A673 (cell line): ENCODE measurements around the gene RASAL2. TPM values are rescaled to one million over a fixed set of nuclear protein-coding genes. Genes with fewer than 3 reads are reported as not detected.

ENCODE experiments used
- BruUV-seq: library from RNA; stranded (reverse); fragments of 400-500 nt; replicated peaks from 2 replicates; lab custom pipeline; 2021; lab: Mats Ljungman, UMichigan
- CTCF ChIA-PET: fragments of 300-600 bp; sonication (Branson Sonifier 250); formaldehyde crosslinking; loops from one replicate; lab custom pipeline; 2022; ENCODE audit warnings: antibody characterized with exemption; lab: Charles Lee
- POLR2A ChIA-PET: fragments of 300-600 bp; sonication (Branson Sonifier 250); formaldehyde crosslinking; loops from one replicate; lab custom pipeline; 2022; ENCODE audit warnings: antibody characterized with exemption; ENCODE audit not compliant: low non-redundant PET; lab: Charles Lee
- DNase-seq: peaks from one replicate; pipeline ENCODE4 v3.0.0-alpha.2; 2015; ENCODE audit warnings: low spot score
- H3K27ac ChIP-seq: fragments of 200-600 bp; sonication (generic); 2 replicates; pipeline ENCODE4 v1.5.1; 2016; ENCODE audit warnings: mixed run types, low read depth, mild to moderate bottlenecking, mixed read lengths, antibody characterized with exemption, low read length; ENCODE audit not compliant: poor library complexity, severe bottlenecking
- H3K27me3 ChIP-seq: fragments of 200-600 bp; sonication (generic); replicated peaks from 2 replicates; pipeline ENCODE4 v1.6.1; 2017; ENCODE audit warnings: mixed run types, low read depth, mild to moderate bottlenecking, mixed read lengths, antibody characterized with exemption, low read length; ENCODE audit not compliant: insufficient read depth, poor library complexity
- H3K36me3 ChIP-seq: fragments of 200-600 bp; sonication (generic); 2 replicates; pipeline ENCODE4 v1.6.1; 2016; ENCODE audit warnings: mixed run types, mild to moderate bottlenecking, mixed read lengths, antibody characterized with exemption, low read length; ENCODE audit not compliant: insufficient read depth, poor library complexity, severe bottlenecking
- H3K4me1 ChIP-seq: fragments of 200-600 bp; sonication (generic); 2 replicates; pipeline ENCODE4 v1.6.1; 2017; ENCODE audit warnings: mixed run types, mild to moderate bottlenecking, mixed read lengths, antibody characterized with exemption, low read length; ENCODE audit not compliant: insufficient read depth, poor library complexity, severe bottlenecking
- H3K4me3 ChIP-seq: fragments of 200-600 bp; sonication (generic); 2 replicates; pipeline ENCODE4 v1.5.1; 2016; ENCODE audit warnings: low read depth, mixed run types, mild to moderate bottlenecking, mixed read lengths, low read length; ENCODE audit not compliant: poor library complexity, severe bottlenecking
- H3K9me3 ChIP-seq: fragments of 200-600 bp; sonication (generic); 2 replicates; pipeline ENCODE4 v1.6.1; 2016; ENCODE audit warnings: mixed run types, low read depth, mild to moderate bottlenecking, mixed read lengths, antibody characterized with exemption, low read length; ENCODE audit not compliant: poor library complexity, severe bottlenecking
- EZH2 ChIP-seq: fragments of 200-600 bp; sonication (generic); IDR thresholded peaks from 2 replicates; pipeline ENCODE4 v1.6.1; 2017; ENCODE audit warnings: borderline replicate concordance, low read depth, mild to moderate bottlenecking, mixed read lengths, antibody characterized with exemption, low read length; ENCODE audit not compliant: poor library complexity, severe bottlenecking
- intact Hi-C: fragments of 100-400 bp; cut with micrococcal nuclease; formaldehyde crosslinking; loops from one replicate; pipeline ENCODE4 v1.10.0; 2022; ENCODE audit not compliant: unreplicated experiment
- total RNA-seq: library from RNA; stranded (reverse); gene quantifications from 2 replicates; pipeline ENCODE4 v1.2.3, GENCODE V29; 2021
- TF ChIP-seq, protein P1 (sequence below): fragments of 300-800, 200-600 bp; sonication (generic); conservative IDR thresholded peaks from 2 replicates; pipeline ENCODE4 v1.5.1; 2017; ENCODE audit warnings: low read depth, mild to moderate bottlenecking, antibody characterized with exemption, low read length, moderate library complexity, mixed read lengths

The RASAL2 gene
- total RNA-seq, 1 experiment from 2014 or later: 8.3 TPM

DNA sequence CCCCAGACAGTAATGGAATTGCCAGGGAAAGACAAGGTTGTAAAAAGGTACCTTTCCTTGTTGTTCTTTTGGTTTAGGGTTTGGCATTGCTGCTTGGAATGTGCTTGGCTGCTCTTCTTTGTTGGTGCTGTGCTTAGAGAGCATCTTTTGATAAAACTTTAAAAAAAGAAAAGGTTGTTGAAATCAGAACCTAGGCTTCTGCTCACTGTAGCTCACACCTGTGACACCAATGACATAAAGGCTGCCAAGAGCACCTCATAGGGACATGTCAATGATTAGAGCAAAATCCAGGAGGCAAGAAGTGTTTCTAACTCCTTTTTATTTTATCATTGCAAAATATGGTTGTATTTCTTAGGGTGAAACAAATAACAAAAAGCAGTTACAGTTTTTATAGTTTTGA, 373.9 kb downstream of the RASAL2 start:
- POLR2A ChIA-PET: no interaction called here
- CTCF ChIA-PET: no interaction called here
- Histone ChIP-seq H3K4me1 (no peaks in the 10 kb centered on the region), H3K27me3 (no peaks in the 10 kb centered on the region), H3K4me3 (no peak overlapping the region), H3K27ac (no peak overlapping the region), H3K9me3 (no peaks in the 10 kb centered on the region), H3K36me3 (no peaks in the 10 kb centered on the region)
- DNase-seq: no peak
- TF ChIP-seq, protein P1, sequence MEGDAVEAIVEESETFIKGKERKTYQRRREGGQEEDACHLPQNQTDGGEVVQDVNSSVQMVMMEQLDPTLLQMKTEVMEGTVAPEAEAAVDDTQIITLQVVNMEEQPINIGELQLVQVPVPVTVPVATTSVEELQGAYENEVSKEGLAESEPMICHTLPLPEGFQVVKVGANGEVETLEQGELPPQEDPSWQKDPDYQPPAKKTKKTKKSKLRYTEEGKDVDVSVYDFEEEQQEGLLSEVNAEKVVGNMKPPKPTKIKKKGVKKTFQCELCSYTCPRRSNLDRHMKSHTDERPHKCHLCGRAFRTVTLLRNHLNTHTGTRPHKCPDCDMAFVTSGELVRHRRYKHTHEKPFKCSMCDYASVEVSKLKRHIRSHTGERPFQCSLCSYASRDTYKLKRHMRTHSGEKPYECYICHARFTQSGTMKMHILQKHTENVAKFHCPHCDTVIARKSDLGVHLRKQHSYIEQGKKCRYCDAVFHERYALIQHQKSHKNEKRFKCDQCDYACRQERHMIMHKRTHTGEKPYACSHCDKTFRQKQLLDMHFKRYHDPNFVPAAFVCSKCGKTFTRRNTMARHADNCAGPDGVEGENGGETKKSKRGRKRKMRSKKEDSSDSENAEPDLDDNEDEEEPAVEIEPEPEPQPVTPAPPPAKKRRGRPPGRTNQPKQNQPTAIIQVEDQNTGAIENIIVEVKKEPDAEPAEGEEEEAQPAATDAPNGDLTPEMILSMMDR: no peak
- intact Hi-C loops: no loop called here
- no TSS peak for BruUV-seq

DNA sequence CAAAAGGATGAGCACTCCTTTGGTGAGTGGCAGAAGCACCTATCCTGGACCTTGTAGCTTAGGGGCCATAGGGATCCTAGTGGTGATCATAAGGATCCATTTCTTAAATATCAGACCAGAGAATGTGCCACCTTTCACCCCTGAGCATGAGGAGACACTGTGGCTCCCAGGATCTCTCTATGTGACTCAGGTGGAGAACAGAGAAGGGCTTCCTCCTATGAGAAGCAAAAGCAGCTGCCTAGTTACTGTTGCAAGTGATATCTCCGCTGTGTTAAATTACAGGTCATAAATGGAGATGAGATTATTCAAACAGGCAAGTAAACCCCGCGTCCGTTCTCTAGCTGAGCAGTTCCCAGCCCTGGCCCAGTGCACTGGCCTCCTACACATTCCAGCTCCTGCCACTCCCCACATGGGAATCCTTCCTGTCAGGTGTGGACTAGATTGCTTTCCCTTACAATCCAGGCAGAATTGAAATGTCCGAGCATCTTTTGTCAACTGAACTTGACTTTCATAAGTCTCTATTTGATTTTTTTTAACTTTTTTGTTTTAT, 376.6 kb downstream of the RASAL2 start:
- H3K4me1 ChIP-seq: no peaks in the 10 kb centered on the region
- no peaks in the 10 kb centered on the region for H3K27me3 ChIP-seq
- no peak overlapping the region for H3K27ac ChIP-seq
- ChIA-PET CTCF (no interaction called here), POLR2A (no interaction called here)
- no peaks in the 10 kb centered on the region for H3K36me3 ChIP-seq
- BruUV-seq: no TSS peak
- H3K4me3 ChIP-seq: no peak overlapping the region
- intact Hi-C loops: no loop called here
- H3K9me3 ChIP-seq: no peaks in the 10 kb centered on the region
- DNase-seq: no peak
- TF ChIP-seq EZH2: no peak

DNA sequence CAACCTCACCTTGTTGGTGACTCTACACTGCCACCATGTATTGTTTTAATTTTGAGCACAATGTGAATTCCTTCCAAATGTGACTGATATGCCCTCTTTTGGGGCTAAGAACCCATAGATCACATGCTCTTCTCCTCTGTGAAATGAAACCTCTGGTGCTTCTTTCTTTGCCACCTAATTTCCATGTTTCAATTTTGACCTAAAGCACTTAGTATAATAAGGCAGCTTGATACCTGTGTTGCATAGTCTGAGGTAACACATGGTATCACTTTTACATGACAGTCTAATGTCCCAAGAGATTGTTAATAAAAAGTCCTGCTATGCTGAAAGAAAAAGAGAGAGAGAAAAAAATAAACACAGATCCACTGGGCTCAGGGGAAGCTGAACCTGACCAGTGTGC, 378.6 kb downstream of the RASAL2 start:
- Histone ChIP-seq H3K9me3 (no peaks in the 10 kb centered on the region), H3K4me1 (no peaks in the 10 kb centered on the region), H3K4me3 (no peak overlapping the region), H3K36me3 (no peaks in the 10 kb centered on the region), H3K27me3 (no peaks in the 10 kb centered on the region), H3K27ac (no peak overlapping the region)
- TF ChIP-seq, protein P1: no peak
- no TSS peak for BruUV-seq
- intact Hi-C loops: no loop called here
- ChIA-PET POLR2A (no interaction called here), CTCF (no interaction called here)
- no peak for DNase-seq

DNA sequence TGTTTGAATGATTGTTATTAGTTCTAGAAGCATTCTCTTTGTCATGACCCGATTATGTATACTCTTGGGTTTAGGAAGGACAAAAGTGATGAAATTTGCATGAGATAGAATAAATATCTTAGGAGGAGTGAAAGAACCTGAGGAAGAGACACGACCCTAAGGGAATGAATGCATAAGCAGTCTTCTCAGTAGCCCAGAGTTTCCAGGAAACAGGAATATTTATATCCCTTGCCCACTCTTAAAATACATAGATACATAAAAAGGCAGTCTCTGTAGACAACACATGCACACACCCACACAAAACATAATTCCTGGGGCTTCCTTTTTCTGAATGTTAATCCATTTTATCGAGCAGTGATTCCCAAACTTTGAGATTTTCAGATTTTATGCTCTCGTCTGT, 383.5 kb downstream of the RASAL2 start:
- no peaks in the 10 kb centered on the region for H3K9me3 ChIP-seq
- H3K4me3 ChIP-seq: no peak overlapping the region
- no peaks in the 10 kb centered on the region for H3K36me3 ChIP-seq
- no peaks in the 10 kb centered on the region for H3K27me3 ChIP-seq
- H3K27ac ChIP-seq: no peak overlapping the region
- ChIA-PET POLR2A (no interaction called here), CTCF (no interaction called here)
- TF ChIP-seq EZH2: no peak
- TF ChIP-seq, protein P1: no peak
- no peaks in the 10 kb centered on the region for H3K4me1 ChIP-seq
- no TSS peak for BruUV-seq
- DNase-seq: no peak
- intact Hi-C loops: no loop called here
